Ishikawa (cell line): Measurements from ENCODE around the gene TOX2.

Experiments
- CEBPB ChIP-seq: IDR thresholded peaks from 2 replicates; pipeline ENCODE4 v1.6.1; 2012
- EGR1 ChIP-seq: IDR thresholded peaks from 2 replicates; pipeline ENCODE4 v1.6.1; 2012
- EP300 ChIP-seq: IDR thresholded peaks from 2 replicates; pipeline ENCODE4 v1.6.1; 2012; ENCODE audit warnings: borderline replicate concordance
- FOXM1 ChIP-seq: IDR thresholded peaks from 2 replicates; pipeline ENCODE4 v1.6.1; 2012; ENCODE audit warnings: low read depth, borderline replicate concordance
- MAX ChIP-seq: IDR thresholded peaks from 2 replicates; pipeline ENCODE4 v1.6.1; 2012
- NFIC ChIP-seq: IDR thresholded peaks from 2 replicates; pipeline ENCODE4 v1.6.1; 2012
- RAD21 ChIP-seq: IDR thresholded peaks from 2 replicates; pipeline ENCODE4 v1.6.1; 2012; ENCODE audit warnings: low read depth
- TAF1 ChIP-seq: IDR thresholded peaks from 2 replicates; pipeline ENCODE4 v1.6.1; 2012; ENCODE audit warnings: low read depth, mild to moderate bottlenecking
- TCF12 ChIP-seq: IDR thresholded peaks from 2 replicates; pipeline ENCODE4 v1.6.1; 2012; ENCODE audit warnings: low read depth
- TEAD4 ChIP-seq: IDR thresholded peaks from 2 replicates; pipeline ENCODE4 v1.6.1; 2012
- YY1 ChIP-seq: IDR thresholded peaks from 2 replicates; pipeline ENCODE4 v1.6.1; 2012; ENCODE audit warnings: low read depth
- TF ChIP-seq, protein P1 (sequence below): IDR thresholded peaks from 2 replicates; pipeline ENCODE4 v1.6.1; 2012
- TF ChIP-seq, protein P2 (sequence below): IDR thresholded peaks from 2 replicates; pipeline ENCODE4 v1.6.1; 2012; ENCODE audit warnings: low read depth, mild to moderate bottlenecking

- TF ChIP-seq RAD21 (no peak), TAF1 (no peak), MAX (no peak), TEAD4 (no peak), NFIC (no peak), EP300 (no peak), CEBPB (no peak), FOXM1 (no peak), YY1 (no peak), EGR1 (no peak), TCF12 (no peak)
- TF ChIP-seq, protein P1, sequence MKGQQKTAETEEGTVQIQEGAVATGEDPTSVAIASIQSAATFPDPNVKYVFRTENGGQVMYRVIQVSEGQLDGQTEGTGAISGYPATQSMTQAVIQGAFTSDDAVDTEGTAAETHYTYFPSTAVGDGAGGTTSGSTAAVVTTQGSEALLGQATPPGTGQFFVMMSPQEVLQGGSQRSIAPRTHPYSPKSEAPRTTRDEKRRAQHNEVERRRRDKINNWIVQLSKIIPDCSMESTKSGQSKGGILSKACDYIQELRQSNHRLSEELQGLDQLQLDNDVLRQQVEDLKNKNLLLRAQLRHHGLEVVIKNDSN, result no peak
- TF ChIP-seq, protein P2, sequence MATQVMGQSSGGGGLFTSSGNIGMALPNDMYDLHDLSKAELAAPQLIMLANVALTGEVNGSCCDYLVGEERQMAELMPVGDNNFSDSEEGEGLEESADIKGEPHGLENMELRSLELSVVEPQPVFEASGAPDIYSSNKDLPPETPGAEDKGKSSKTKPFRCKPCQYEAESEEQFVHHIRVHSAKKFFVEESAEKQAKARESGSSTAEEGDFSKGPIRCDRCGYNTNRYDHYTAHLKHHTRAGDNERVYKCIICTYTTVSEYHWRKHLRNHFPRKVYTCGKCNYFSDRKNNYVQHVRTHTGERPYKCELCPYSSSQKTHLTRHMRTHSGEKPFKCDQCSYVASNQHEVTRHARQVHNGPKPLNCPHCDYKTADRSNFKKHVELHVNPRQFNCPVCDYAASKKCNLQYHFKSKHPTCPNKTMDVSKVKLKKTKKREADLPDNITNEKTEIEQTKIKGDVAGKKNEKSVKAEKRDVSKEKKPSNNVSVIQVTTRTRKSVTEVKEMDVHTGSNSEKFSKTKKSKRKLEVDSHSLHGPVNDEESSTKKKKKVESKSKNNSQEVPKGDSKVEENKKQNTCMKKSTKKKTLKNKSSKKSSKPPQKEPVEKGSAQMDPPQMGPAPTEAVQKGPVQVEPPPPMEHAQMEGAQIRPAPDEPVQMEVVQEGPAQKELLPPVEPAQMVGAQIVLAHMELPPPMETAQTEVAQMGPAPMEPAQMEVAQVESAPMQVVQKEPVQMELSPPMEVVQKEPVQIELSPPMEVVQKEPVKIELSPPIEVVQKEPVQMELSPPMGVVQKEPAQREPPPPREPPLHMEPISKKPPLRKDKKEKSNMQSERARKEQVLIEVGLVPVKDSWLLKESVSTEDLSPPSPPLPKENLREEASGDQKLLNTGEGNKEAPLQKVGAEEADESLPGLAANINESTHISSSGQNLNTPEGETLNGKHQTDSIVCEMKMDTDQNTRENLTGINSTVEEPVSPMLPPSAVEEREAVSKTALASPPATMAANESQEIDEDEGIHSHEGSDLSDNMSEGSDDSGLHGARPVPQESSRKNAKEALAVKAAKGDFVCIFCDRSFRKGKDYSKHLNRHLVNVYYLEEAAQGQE, result no peak
Measured at GRCh38 chr20:43903953-43904826, 10.5 kb upstream of the TOX2 start.
